LNCaP clone FGC (cell line): ENCODE data around the gene CBX4.

Experiments used
- DNase-seq: peaks from one replicate; pipeline ENCODE4 v3.0.0-alpha.2; 2011; ENCODE audit warnings: low read depth
- H3K4me3 ChIP-seq: 2 replicates; pipeline ENCODE4 v1.5.1; 2011; ENCODE audit warnings: mild to moderate bottlenecking, low read depth, low read length, control low read depth
- CTCF ChIP-seq: IDR thresholded peaks from 2 replicates; pipeline ENCODE4 v1.5.1; 2012; ENCODE audit warnings: mild to moderate bottlenecking; ENCODE audit not compliant: control insufficient read depth, insufficient read depth; ENCODE audit errors: extremely low read depth

The CBX4 gene

GRCh38 chr17:79839356-79840268 lies at the start of gene CBX4:
Gene CBX4, minus strand, starts transcription at chr17:79839440. Its CDS starts 189 bp downstream, at chr17:79839251.
- peak within 1 kb of the TSS; percentile 94 for H3K4me3 ChIP-seq
- no peak for DNase-seq
- TF ChIP-seq CTCF, result peak; percentile 84

GRCh38 chr17:79888009-79888540 lies 48.8 kb upstream of the CBX4 start:
- DNase-seq, result no peak
- TF ChIP-seq CTCF, result no peak
- no peak overlapping the region for H3K4me3 ChIP-seq

- no peak for DNase-seq
- no peak overlapping the region for H3K4me3 ChIP-seq
- TF ChIP-seq CTCF, result no peak
These were observed 48.3 kb upstream of the CBX4 start for GRCh38 chr17:79887451-79887991.

GRCh38 chr17:79883202-79883601 lies 44.0 kb upstream of the CBX4 start:
- no peak for TF ChIP-seq CTCF
- no peak overlapping the region for H3K4me3 ChIP-seq
- DNase-seq, result no peak

- H3K4me3 ChIP-seq, result no peak overlapping the region
- no peak for DNase-seq
- TF ChIP-seq CTCF, result no peak
These were observed 39.2 kb upstream of the CBX4 start for GRCh38 chr17:79878329-79878947.

- TF ChIP-seq CTCF, result no peak
- DNase-seq, result no peak
- H3K4me3 ChIP-seq, result no peak overlapping the region
These were observed 37.8 kb upstream of the CBX4 start for GRCh38 chr17:79877041-79877440.
